ENCODE measurements around the gene PPA1. TPM values are rescaled to one million over a fixed set of nuclear protein-coding genes. Genes with fewer than 3 reads are reported as not detected.

The PPA1 gene
- total RNA-seq, 2 donors from 2014 or later, result 48.0 to 69.2 TPM

DNA sequence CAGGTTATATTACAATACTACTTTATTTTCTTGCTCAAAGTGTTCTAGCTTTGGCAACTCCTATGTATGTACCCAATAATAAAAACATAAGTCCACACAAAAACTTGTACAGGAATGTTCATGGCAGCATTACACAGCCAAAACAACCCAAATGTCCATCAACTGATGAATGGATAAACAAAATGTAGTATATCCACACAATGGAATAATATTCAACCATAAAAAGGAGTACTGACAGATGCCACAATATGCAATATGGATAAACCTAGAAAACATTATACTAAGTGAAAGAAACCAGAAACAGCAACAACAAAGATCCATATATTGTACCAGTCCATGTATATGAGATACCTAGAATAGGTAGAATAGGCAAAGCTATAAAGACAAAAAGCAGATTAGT is 21.0 kb downstream of the PPA1 start:
- Histone ChIP-seq H3K4me1 (no peaks in the 10 kb centered on the region), H3K9me3 (no peaks in the 10 kb centered on the region), H3K4me3 (no peak overlapping the region), H3K36me3 (peaks cover 71% of the 10 kb centered on the region), H3K27me3 (no peaks in the 10 kb centered on the region), H3K27ac (no peak overlapping the region)
- no peak for DNase-seq (ENCODE audit: low spot score)
- TF ChIP-seq, protein P1, sequence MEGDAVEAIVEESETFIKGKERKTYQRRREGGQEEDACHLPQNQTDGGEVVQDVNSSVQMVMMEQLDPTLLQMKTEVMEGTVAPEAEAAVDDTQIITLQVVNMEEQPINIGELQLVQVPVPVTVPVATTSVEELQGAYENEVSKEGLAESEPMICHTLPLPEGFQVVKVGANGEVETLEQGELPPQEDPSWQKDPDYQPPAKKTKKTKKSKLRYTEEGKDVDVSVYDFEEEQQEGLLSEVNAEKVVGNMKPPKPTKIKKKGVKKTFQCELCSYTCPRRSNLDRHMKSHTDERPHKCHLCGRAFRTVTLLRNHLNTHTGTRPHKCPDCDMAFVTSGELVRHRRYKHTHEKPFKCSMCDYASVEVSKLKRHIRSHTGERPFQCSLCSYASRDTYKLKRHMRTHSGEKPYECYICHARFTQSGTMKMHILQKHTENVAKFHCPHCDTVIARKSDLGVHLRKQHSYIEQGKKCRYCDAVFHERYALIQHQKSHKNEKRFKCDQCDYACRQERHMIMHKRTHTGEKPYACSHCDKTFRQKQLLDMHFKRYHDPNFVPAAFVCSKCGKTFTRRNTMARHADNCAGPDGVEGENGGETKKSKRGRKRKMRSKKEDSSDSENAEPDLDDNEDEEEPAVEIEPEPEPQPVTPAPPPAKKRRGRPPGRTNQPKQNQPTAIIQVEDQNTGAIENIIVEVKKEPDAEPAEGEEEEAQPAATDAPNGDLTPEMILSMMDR (IDR thresholded peaks at IDR 0.05), result no peak

DNA sequence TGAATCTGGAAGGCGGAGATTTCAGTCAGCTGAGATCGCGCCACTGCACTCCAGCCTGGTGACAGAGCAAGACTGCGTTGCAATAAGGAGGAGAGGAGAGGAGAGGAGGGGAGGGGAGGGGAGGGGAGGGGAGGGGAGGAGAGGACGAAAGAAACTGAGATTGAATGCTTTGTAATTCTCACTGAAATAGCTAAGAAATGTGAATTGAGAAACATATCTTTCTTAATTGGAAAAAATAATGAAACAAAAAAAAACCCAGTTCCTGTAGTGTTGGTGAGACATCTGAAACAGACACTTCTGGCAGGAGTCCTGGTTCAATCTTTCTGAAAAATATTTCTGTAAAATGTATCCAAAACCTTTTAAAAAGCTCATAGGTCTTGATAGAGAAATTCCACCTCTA is 26.5 kb downstream of the PPA1 start:
- Histone ChIP-seq H3K27ac (no peak overlapping the region), H3K27me3 (no peaks in the 10 kb centered on the region), H3K4me1 (no peaks in the 10 kb centered on the region), H3K36me3 (peaks cover 63% of the 10 kb centered on the region), H3K9me3 (no peaks in the 10 kb centered on the region), H3K4me3 (no peak overlapping the region)
- DNase-seq (ENCODE audit: low spot score), result no peak
- TF ChIP-seq, protein P1 (IDR thresholded peaks at IDR 0.05), result no peak

DNA sequence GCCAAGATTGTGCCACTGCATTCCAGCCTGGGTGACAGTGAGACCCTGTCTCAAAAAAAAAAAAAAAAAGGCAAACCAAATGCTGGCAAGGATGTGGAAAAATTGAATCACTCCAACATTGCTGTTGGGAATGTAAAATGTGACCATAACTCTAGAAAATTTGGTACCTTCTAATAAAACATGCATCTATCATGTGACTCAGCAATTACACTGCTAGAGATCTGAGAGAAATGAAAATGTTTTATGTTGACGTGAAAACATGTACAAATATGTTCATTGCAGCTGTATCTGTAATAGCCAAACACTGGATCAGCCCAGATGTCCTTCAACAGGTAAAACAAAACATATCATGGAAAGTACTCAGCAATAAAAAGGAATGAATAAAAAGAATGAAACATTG is 32.1 kb downstream of the PPA1 start:
- TF ChIP-seq, protein P1 (IDR thresholded peaks at IDR 0.05), result no peak
- H3K27me3 ChIP-seq, result no peaks in the 10 kb centered on the region
- DNase-seq (ENCODE audit: low spot score), result no peak
- no peak overlapping the region for H3K27ac ChIP-seq
- no peaks in the 10 kb centered on the region for H3K4me1 ChIP-seq
- peaks cover 49% of the 10 kb centered on the region for H3K36me3 ChIP-seq
- peaks cover 0 to 7% of the 10 kb centered on the region in 2 donors for H3K9me3 ChIP-seq
- no peak overlapping the region for H3K4me3 ChIP-seq

DNA sequence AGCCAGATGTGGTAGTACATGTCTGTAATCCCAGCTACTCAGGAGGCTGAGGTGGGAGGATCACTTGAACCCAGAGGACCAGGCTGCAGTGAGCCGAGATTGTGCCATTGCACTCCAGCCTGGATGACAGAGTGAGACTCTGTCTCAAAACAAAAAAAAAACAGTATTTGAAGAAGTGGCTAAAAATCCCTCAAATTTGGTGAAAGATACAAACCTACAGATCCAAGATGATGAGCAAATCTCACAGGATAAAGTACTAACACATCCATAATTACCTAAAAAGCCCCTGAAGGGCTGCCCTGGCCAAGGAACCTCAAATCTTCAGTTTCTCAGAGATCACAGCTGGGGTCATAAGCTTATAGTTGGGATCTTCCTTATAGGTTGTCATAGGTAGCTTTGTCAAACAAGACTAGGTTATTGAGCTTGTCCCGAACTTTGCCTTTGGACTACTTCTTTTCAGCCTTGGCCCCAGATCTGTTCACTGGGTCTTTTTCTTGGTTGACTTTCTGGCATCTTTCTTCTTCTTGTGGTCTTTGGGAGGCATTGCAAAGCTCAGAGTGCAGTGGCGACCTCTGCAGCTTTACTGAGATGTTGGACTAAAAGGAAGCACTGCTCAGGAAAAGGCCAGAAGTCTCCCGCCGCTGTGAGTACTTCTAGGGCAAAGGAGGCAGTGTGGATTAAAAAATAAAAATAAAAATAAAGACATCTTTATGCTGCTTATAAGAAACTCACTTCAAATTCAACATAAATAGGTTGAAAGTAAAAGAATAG is 34.3 kb downstream of the PPA1 start:
- Histone ChIP-seq H3K27me3 (no peaks in the 10 kb centered on the region), H3K4me3 (no peak overlapping the region), H3K36me3 (peaks cover 45% of the 10 kb centered on the region), H3K4me1 (peaks cover 0 to 3% of the 10 kb centered on the region in 2 donors), H3K27ac (no peak overlapping the region), H3K9me3 (peaks cover 0 to 7% of the 10 kb centered on the region in 2 donors)
- DNase-seq (ENCODE audit: low spot score), result no peak
- TF ChIP-seq, protein P1 (IDR thresholded peaks at IDR 0.05), result no peak

DNA sequence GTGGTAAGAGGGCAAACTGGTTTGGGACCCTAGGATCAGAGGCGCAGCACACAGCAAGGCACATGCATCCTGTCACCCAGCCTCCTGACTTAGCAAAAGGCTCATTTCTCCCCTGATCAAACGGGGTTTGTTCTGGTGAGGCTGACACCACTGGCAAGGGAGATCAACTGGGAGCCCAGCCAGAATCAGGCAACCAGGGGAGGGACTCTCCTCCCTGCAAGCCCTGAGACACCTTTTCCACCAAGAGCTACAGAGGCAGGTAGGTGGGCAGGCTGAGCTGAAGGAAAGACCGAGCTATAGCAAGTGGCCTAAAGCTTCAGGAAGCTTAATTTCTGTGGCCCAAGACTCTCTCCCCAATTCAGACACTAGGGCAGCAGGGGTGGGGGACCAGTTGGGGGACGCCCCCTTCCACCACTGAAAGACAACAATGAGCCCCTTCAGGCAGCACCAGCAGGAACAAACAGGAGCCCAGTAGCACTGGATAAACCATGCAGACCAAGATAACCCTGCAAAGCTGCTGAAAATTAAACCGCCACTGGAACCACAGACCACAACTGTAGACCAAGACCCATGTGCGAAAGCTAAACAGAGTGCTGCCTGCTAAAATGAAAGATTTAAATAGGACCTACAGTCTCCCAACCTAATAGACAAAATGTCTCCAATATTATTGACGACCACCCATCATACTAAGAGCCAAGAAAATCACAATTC is 35.8 kb downstream of the PPA1 start:
- Histone ChIP-seq H3K27me3 (no peaks in the 10 kb centered on the region), H3K4me1 (peaks cover 0 to 13% of the 10 kb centered on the region in 2 donors), H3K27ac (no peak overlapping the region), H3K9me3 (peaks cover 0 to 7% of the 10 kb centered on the region in 2 donors), H3K4me3 (no peak overlapping the region), H3K36me3 (peaks cover 36% of the 10 kb centered on the region)
- TF ChIP-seq, protein P1 (IDR thresholded peaks at IDR 0.05), result no peak
- no peak for DNase-seq (ENCODE audit: low spot score)

Data from right atrium auricular region (tissue), 2 donors.